SK-N-SH treated with all-trans-retinoic acid at 6 μM for 48 hours (cell line): Measurements from ENCODE around the gene AGBL1.

ENCODE experiments used
- OSR1 ChIP-seq: fragments of 250-450 bp; sonication (Bioruptor Pico); IDR thresholded peaks from 2 replicates; pipeline ENCODE4 v1.8.0; 2022; ENCODE audit warnings: moderate library complexity, mild to moderate bottlenecking, inconsistent platforms
- TOX ChIP-seq: fragments of 250-450 bp; sonication (Bioruptor Pico); IDR thresholded peaks from 2 replicates; pipeline ENCODE4 v1.8.0; 2021; ENCODE audit warnings: mild to moderate bottlenecking, moderate library complexity, borderline replicate concordance
- ZFP3 ChIP-seq: fragments of 250-450 bp; sonication (Bioruptor Pico); IDR thresholded peaks from 2 replicates; pipeline ENCODE4 v1.5.0; 2020; ENCODE audit warnings: mild to moderate bottlenecking, moderate library complexity
- ZNF565 ChIP-seq: fragments of 450-650 bp; formaldehyde crosslinking; conservative IDR thresholded peaks from 2 replicates; pipeline ENCODE4 v1.5.0; 2020; ENCODE audit warnings: low read depth, mild to moderate bottlenecking, moderate library complexity
- ZNF70 ChIP-seq: fragments of 450-650 bp; formaldehyde crosslinking; IDR thresholded peaks from 2 replicates; pipeline ENCODE4 v1.5.0; 2020; ENCODE audit warnings: mild to moderate bottlenecking, moderate library complexity
- TF ChIP-seq, protein P1 (sequence below): fragments of 250-450 bp; sonication (Bioruptor Pico); IDR thresholded peaks from 2 replicates; pipeline ENCODE4 v1.8.0; 2020; ENCODE audit warnings: mild to moderate bottlenecking, moderate library complexity, borderline replicate concordance
- TF ChIP-seq, protein P2 (sequence below): fragments of 250-450 bp; sonication (Bioruptor Pico); IDR thresholded peaks from 2 replicates; pipeline ENCODE4 v1.5.1; 2020; ENCODE audit warnings: low read depth, mild to moderate bottlenecking, moderate library complexity

DNA sequence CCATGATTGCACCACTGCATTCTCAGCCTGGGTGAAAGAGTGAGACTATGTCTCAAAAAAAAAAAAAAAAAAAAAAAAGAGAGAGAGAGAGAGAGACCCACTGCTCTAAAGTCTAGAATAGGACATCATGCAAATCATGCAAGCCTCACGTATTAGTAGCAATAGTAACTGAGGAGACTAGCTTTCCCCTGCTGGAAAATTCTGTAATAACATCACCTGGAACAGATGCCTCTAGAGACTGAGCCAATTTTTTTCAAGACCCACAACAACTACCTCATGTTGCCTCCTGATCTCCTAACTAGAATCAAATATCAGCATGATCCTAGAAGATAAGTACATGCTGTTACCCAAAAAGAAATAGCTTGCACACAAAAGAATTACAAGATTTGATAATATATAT is 461.9 kb downstream of the AGBL1 start:
- no peak for TF ChIP-seq ZNF70 (CRISPR knock-in tag)
- no peak for TF ChIP-seq ZNF565 (CRISPR knock-in tag)
- TF ChIP-seq, protein P1, sequence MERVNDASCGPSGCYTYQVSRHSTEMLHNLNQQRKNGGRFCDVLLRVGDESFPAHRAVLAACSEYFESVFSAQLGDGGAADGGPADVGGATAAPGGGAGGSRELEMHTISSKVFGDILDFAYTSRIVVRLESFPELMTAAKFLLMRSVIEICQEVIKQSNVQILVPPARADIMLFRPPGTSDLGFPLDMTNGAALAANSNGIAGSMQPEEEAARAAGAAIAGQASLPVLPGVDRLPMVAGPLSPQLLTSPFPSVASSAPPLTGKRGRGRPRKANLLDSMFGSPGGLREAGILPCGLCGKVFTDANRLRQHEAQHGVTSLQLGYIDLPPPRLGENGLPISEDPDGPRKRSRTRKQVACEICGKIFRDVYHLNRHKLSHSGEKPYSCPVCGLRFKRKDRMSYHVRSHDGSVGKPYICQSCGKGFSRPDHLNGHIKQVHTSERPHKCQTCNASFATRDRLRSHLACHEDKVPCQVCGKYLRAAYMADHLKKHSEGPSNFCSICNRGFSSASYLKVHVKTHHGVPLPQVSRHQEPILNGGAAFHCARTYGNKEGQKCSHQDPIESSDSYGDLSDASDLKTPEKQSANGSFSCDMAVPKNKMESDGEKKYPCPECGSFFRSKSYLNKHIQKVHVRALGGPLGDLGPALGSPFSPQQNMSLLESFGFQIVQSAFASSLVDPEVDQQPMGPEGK (CRISPR knock-in tag): no peak
- TF ChIP-seq, protein P2, sequence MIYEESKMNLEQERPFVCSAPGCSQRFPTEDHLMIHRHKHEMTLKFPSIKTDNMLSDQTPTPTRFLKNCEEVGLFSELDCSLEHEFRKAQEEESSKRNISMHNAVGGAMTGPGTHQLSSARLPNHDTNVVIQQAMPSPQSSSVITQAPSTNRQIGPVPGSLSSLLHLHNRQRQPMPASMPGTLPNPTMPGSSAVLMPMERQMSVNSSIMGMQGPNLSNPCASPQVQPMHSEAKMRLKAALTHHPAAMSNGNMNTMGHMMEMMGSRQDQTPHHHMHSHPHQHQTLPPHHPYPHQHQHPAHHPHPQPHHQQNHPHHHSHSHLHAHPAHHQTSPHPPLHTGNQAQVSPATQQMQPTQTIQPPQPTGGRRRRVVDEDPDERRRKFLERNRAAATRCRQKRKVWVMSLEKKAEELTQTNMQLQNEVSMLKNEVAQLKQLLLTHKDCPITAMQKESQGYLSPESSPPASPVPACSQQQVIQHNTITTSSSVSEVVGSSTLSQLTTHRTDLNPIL (CRISPR knock-in tag): no peak
- TF ChIP-seq ZFP3 (CRISPR knock-in tag): no peak
- TF ChIP-seq TOX (CRISPR knock-in tag): no peak
- no peak for TF ChIP-seq OSR1 (CRISPR knock-in tag)
